Central memory CD8-positive, alpha-beta T cell (primary cell): ENCODE measurements around the gene RACGAP1.
"Not testable (repeated sequence)": the region's sequence is repeated elsewhere in the genome, so short reads cannot be mapped to it uniquely, and the experiment has no call there.

Experiments
- ATAC-seq: fragments of 150-1000 bp; cut with Tn5 transposase; replicated peaks from 2 replicates; pipeline ENCODE4 v1.10.0; 2022; ENCODE audit warnings: mild to moderate bottlenecking, moderate FRiP score, moderate number of reproducible peaks; ENCODE audit not compliant: poor library complexity, severe bottlenecking; ENCODE audit errors: extremely low read depth
- DNase-seq, 2 donors: peaks; one replicate each; pipeline ENCODE4 v3.0.0; 2021; ENCODE audit warnings: low spot score in 2 of 2
- H3K27ac Mint-ChIP-seq: one replicate; pipeline ENCODE4 v1.8.0; 2022; ENCODE audit warnings: low read depth, mild to moderate bottlenecking, moderate library complexity, mixed read lengths
- H3K27me3 Mint-ChIP-seq: one replicate; pipeline ENCODE4 v1.8.0; 2022; ENCODE audit warnings: mixed read lengths
- H3K36me3 Mint-ChIP-seq: one replicate; pipeline ENCODE4 v1.8.0; 2022; ENCODE audit warnings: mild to moderate bottlenecking, moderate library complexity, mixed read lengths; ENCODE audit not compliant: insufficient read depth
- H3K4me1 Mint-ChIP-seq: one replicate; pipeline ENCODE4 v1.8.0; 2022; ENCODE audit warnings: mixed read lengths
- H3K4me3 Mint-ChIP-seq: one replicate; pipeline ENCODE4 v1.8.0; 2022; ENCODE audit warnings: mild to moderate bottlenecking, moderate library complexity, mixed read lengths
- H3K9me3 Mint-ChIP-seq: one replicate; pipeline ENCODE4 v1.8.0; 2022; ENCODE audit warnings: mixed read lengths

The RACGAP1 gene

DNA sequence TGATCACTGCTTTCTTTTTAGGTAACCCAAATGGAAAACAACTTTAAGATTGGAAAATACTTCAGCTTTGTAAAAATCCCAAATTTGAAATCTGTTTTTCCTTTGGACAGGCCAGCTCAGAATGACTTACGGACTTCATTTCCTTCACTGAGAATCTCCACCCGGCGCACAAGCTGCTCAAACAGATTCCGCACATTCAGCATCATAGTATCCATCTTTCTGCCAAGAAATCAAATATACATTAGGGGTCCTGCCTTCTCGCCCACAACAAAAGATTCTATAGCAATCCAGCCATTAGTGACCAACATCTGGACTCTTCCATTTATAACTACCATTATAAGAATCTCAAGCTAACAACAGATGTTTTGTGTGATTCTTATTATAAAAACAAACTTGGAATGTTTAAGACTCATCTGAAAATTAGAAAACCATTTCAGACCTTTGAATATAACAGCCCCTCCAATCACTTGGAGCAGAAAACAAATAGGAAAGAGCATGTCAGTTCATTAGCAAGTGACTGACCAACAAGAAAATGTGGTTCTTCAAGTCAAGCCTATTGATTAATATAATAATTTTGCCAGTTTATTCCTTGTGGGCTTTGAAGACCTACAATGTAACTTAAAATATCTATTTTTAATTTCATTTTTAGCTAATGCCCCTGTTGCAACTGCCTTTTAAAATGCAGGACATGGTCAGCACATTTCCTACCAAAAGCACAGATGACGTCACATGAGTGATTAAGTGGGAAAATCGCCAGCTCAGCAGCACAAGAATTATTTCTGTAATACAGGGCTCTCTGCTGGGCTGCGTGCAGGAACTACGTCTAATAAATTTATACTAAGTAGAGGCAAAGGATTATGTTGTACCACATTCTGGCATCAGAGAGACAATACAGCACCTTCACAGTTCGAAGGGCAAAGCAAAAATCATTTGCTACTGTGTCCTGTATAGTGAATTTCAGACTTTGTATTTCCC is 8.5 kb downstream of the RACGAP1 start:
- peaks cover 8% of the 10 kb centered on the region for H3K36me3 Mint-ChIP-seq
- DNase-seq, result no peak
- H3K4me1 Mint-ChIP-seq, result peaks cover 14% of the 10 kb centered on the region
- no peak overlapping the region for H3K27ac Mint-ChIP-seq
- H3K27me3 Mint-ChIP-seq, result no peaks in the 10 kb centered on the region
- H3K9me3 Mint-ChIP-seq, result no peaks in the 10 kb centered on the region
- no peak overlapping the region for H3K4me3 Mint-ChIP-seq
- ATAC-seq, result no peak

DNA sequence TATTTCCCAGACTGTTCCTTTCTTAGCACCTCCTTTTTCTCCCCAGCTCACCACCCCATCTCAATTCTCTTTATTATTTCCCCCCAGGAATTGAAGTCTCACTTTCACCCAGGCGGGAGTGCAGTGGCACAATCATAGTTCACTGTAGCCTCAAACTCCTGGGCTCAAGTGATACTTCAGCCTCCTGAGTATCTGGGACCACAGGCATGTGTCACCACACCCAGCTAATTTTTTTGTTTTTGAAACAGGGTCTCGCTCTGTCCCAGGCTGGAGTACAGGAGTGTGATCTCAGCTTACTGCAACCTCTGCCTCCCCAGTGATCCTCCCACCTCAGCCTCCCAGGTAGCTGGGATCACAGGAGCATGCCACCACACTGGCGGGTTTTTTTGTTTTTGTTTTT is 11.0 kb downstream of the RACGAP1 start:
- no peak overlapping the region for H3K4me3 Mint-ChIP-seq
- H3K36me3 Mint-ChIP-seq, result peaks cover 12% of the 10 kb centered on the region
- no peak for ATAC-seq
- H3K27ac Mint-ChIP-seq, result no peak overlapping the region
- DNase-seq, result no peak
- no peaks in the 10 kb centered on the region for H3K27me3 Mint-ChIP-seq
- no peaks in the 10 kb centered on the region for H3K9me3 Mint-ChIP-seq
- H3K4me1 Mint-ChIP-seq, result peaks cover 14% of the 10 kb centered on the region

DNA sequence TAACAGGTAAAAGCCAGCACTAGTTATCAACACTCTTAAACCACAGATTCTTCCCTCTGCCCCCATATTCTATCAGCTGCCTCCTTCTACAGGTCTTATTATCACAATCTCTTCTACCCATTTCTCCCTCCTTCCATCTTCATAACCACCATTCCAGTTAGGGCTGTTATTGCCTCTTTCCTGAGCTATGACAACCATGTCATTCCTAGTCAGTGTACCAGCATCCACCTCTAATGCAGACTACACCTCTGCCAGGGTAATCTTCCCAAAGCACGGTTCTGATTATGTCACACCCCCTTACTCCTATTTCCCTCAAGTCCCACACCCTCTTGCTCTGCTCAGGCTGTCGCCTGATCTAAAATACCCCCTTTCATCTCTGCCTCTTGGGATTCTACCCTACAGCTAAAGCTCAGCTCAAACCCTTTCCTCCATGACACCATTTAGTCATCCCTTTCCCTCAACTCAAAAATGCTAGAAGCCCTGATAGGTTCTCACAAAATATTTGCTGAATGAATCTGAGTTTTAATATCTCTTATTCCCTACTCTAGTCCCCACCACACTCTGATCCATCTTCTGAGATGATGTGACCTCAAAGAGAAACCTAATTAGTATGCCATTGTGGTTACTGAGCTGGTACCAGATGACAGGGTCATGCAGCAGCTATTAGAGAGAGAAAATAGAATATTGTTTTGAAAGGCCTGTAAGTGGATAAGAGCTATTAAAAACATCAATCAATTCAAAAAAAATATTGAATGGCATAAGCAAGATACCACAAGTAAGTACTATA is 11.7 kb downstream of the RACGAP1 start:
- no peaks in the 10 kb centered on the region for H3K9me3 Mint-ChIP-seq
- ATAC-seq (no peak), DNase-seq (no peak)
- H3K36me3 Mint-ChIP-seq, result peaks cover 12% of the 10 kb centered on the region
- peak overlapping the region; percentile 17 for H3K27ac Mint-ChIP-seq
- no peak overlapping the region for H3K4me3 Mint-ChIP-seq
- peaks cover 7% of the 10 kb centered on the region for H3K4me1 Mint-ChIP-seq
- no peaks in the 10 kb centered on the region for H3K27me3 Mint-ChIP-seq

DNA sequence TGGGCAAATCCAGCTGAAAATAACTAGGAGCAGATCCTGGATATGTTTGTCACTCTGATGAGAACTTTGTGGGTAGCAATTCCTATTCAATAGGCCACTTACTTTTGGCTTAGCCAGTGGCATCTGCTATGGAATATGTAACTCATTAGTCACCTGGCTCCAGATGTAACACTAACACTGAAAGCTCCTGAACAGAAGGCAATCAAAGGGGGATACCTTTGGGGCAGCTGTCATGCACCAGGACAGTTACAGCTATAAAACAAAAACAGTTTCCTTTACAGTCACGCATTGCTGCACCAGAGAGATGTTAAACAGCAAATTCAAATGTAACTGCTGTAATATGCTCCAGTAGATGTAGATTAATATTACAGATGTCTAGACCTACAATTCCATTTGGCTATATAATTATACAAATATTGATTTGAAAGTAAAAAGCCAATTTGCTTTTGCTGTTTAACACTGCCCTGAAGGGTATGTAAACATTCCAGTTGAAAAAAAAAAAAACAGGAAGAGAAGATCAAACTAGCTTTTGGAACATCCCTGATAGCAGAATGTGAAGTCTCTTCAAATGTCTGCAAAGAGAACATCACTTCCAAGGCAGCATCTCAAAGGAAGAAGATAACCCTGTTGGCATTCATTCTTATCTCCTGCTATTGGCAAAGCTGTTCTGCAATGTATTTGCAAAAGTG is 18.4 kb downstream of the RACGAP1 start:
- H3K9me3 Mint-ChIP-seq, result no peaks in the 10 kb centered on the region
- no peak overlapping the region for H3K27ac Mint-ChIP-seq
- DNase-seq (no peak), ATAC-seq (no peak)
- H3K4me1 Mint-ChIP-seq, result peaks cover 5% of the 10 kb centered on the region
- H3K4me3 Mint-ChIP-seq, result no peak overlapping the region
- H3K27me3 Mint-ChIP-seq, result no peaks in the 10 kb centered on the region
- H3K36me3 Mint-ChIP-seq, result peaks cover 16% of the 10 kb centered on the region

DNA sequence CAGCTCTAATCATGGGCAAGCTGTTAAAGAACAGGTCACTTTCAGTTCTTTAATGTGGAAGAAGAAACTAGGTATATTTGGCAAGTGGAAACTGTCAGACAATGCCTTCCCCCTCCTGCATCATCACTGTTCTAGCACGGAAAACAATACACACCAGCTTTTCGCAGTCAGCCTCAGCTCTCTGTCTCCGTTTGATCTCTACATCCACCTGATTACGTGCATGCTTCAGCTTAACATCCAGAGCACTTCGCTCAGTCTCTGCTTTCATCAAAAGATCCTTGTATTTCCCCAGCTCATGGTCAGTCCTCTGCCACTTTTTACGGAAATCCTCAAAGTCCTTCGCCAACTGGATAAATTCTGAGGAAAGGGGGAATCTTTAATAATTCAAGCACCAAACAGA is 19.0 kb downstream of the RACGAP1 start:
- DNase-seq (no peak), ATAC-seq (no peak)
- Mint-ChIP-seq H3K27ac (no peak overlapping the region), H3K4me1 (peaks cover 5% of the 10 kb centered on the region), H3K4me3 (no peak overlapping the region), H3K9me3 (no peaks in the 10 kb centered on the region), H3K27me3 (no peaks in the 10 kb centered on the region), H3K36me3 (peaks cover 18% of the 10 kb centered on the region)

DNA sequence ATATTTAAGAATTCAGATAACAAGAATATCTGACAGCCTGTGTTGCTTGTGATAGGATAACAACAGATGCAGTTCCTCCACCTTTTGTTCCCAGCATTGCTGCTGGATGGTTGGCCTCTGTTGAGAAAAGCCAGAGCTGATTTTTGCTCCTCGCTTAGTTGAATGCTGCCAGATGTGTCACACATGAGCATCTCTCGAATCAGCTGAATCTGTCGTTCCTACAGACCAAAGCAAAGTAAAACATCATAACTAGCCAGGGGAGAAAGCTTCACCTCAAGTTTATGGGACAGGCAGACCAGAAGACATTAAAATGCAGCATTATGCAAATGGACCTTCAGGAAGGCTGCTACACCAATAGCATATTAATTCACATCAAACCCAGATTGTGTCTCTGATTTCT is 20.1 kb downstream of the RACGAP1 start:
- Mint-ChIP-seq H3K4me3 (no peak overlapping the region), H3K27me3 (no peaks in the 10 kb centered on the region), H3K9me3 (no peaks in the 10 kb centered on the region), H3K36me3 (peaks cover 15% of the 10 kb centered on the region), H3K4me1 (peaks cover 5% of the 10 kb centered on the region), H3K27ac (no peak overlapping the region)
- no peak for ATAC-seq
- DNase-seq, result no peak

DNA sequence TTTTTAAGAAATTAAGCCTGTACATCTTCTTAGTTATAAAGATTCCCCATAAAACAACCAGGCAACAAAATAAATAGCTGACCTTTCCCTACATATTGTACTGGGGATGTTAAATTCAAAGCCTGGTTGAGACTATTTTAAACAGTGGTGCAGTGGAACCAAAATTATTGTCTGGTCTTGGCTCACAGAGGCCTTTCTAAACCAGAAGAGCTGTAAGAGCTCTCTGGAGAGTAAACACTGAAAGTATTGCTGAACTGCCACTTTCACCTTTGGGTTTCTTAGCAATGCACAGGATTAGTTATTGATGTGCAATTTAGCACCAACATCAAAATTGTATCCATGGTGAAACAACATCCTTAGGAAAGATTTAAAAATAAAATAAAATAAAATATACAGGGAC is 20.6 kb downstream of the RACGAP1 start:
- Mint-ChIP-seq H3K27ac (no peak overlapping the region), H3K4me3 (no peak overlapping the region), H3K9me3 (no peaks in the 10 kb centered on the region), H3K4me1 (peaks cover 5% of the 10 kb centered on the region), H3K36me3 (peaks cover 16% of the 10 kb centered on the region), H3K27me3 (no peaks in the 10 kb centered on the region)
- no peak for DNase-seq
- ATAC-seq, result no peak

DNA sequence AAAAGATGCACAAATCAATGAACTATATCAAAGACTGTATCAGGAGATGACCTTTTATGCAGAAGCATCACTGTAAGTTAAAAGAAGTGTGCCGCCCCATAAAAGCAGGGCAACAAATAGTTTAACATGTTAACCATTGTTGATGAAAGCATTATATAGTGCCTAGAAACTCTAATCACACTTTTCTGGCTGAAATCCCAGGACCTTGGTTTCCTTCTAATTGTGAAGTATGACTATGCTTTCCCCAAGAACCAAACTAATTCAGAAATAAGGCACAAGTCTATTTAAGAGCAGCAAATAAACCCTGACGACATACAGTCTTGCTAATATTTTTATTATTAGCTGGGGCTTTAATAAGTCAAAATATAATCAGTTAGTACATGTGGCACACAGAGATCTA is 21.7 kb downstream of the RACGAP1 start:
- no peaks in the 10 kb centered on the region for H3K9me3 Mint-ChIP-seq
- H3K27me3 Mint-ChIP-seq, result no peaks in the 10 kb centered on the region
- H3K27ac Mint-ChIP-seq, result no peak overlapping the region
- H3K4me1 Mint-ChIP-seq, result peaks cover 5% of the 10 kb centered on the region
- H3K4me3 Mint-ChIP-seq, result no peak overlapping the region
- no peak for ATAC-seq
- DNase-seq, result no peak
- peaks cover 21% of the 10 kb centered on the region for H3K36me3 Mint-ChIP-seq

DNA sequence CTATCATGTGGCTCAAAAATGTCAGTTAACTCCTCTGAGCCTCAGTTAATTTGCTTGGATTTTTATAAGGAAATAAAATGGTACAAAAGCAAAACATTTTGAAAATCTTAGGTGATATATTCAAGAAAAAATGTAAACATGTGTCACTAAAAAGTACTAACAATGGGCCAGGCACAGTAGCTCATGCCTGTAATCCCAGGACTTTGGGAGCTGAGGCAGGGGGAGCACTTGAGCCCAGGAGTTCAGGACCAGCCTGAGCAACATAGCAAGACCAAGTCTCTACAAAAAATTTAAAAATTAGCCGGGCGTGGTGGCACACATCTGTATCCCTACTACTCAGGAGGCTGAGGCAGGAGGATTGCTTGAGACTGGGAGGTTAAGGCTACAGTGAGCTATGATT is 26.8 kb downstream of the RACGAP1 start:
- Mint-ChIP-seq H3K4me3 (no peak overlapping the region), H3K27ac (no peak overlapping the region), H3K9me3 (no peaks in the 10 kb centered on the region), H3K27me3 (no peaks in the 10 kb centered on the region), H3K36me3 (peaks cover 37% of the 10 kb centered on the region), H3K4me1 (no peaks in the 10 kb centered on the region)
- ATAC-seq (no peak), DNase-seq (no peak)

DNA sequence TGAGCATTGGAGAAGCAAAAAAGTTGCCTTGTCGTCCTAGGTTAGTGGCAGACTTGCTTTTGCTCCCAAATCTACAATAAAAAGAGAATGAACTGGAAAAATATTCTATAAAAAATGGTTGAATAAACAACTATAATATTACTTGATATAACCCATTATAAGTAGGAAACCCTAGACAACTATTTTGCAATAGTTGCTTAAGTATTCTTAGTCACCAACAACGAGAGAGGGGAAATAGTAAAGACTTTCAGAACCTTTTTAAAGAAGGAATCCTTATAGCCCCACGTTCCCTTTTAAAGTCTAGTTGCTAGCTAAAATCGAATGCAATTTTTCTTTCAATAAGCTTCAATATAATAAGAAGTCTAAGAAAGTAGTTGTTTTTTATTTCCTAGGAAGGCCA is 35.0 kb downstream of the RACGAP1 start:
- DNase-seq (no peak), ATAC-seq (no peak)
- Mint-ChIP-seq H3K27ac (no peak overlapping the region), H3K4me1 (no peaks in the 10 kb centered on the region), H3K9me3 (no peaks in the 10 kb centered on the region), H3K4me3 (no peak overlapping the region), H3K27me3 (no peaks in the 10 kb centered on the region), H3K36me3 (peaks cover 35% of the 10 kb centered on the region)

DNA sequence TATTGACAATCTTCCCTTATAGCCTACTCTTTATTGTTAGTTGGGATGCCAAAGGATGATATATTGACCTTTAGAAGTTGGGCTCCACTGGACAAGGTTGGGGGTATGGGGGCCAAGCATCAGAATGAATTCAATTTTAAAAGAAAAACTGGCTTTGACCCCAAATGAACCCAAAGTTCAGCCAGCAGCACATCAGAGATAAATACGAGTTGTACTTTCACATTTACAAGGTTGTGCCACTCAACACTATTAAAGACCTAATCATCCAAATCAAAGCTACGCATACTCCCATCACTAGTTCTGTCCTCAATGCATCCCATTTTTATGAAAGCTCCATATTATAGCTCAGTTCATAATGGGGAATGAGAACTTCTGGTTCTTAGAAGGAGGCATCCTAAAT is 35.9 kb downstream of the RACGAP1 start:
- H3K4me3 Mint-ChIP-seq, H3K27me3 Mint-ChIP-seq, DNase-seq, ATAC-seq, H3K9me3 Mint-ChIP-seq, H3K27ac Mint-ChIP-seq, H3K4me1 Mint-ChIP-seq: not testable (repeated sequence)
- H3K36me3 Mint-ChIP-seq, result peaks cover 29% of the 10 kb centered on the region

DNA sequence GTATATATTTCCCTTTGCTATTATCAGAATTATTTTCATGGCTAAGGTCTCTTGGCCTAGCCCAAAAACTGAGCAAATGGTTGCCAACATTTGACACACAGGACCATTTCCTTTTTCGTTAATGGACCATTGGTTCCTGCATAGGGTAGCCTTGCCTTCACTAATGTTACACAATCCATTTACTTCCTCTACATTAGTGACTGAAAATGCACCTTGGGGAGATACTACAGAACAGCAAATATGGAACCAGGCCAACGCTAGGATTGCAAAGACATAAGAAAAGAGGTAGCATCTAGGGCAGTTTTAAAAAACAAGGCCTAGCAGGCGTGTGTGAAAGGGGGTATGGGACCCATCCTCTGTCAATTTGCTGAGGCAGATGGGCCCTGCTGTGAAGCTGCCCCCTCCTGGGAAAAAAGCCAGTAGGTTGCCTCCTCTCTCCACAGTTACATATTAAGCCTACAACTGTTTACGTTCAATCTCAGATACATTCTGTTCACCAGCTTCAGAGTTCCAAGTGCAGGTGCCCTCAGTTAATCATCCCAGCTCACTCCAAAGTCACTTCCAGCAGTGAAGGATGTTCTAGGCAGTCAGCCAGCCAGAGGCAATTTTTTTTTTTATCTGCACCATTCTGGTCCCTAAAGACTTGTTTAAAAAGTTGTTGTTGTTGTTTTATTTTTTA is 37.5 kb downstream of the RACGAP1 start:
- no peak for ATAC-seq
- Mint-ChIP-seq H3K27me3 (no peaks in the 10 kb centered on the region), H3K4me1 (no peaks in the 10 kb centered on the region), H3K4me3 (no peak overlapping the region), H3K27ac (no peak overlapping the region), H3K36me3 (peaks cover 18% of the 10 kb centered on the region), H3K9me3 (no peaks in the 10 kb centered on the region)
- no peak for DNase-seq
